ENCODE results near the gene CD69.

DNA sequence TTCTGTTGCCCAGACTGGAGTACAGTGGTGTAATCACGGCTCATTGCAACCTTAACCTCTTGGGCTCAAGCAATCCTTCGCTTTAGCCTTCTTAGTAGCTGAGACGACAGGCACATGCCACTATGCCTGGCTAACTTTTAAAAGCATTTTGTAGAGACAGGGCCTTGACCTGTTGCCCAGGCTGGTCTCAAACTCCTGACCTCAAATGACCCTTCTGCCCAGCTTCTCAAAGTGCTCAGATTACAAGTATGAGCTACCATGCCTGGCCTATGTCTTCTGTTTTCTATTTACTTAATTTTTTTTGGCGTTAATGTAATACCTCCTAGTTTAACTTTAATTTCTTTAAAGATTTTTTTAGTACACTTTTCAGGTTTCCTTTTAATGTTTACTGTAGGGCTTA, 46.0 kb upstream of the CD69 start:
- TF ChIP-seq, protein P1, sequence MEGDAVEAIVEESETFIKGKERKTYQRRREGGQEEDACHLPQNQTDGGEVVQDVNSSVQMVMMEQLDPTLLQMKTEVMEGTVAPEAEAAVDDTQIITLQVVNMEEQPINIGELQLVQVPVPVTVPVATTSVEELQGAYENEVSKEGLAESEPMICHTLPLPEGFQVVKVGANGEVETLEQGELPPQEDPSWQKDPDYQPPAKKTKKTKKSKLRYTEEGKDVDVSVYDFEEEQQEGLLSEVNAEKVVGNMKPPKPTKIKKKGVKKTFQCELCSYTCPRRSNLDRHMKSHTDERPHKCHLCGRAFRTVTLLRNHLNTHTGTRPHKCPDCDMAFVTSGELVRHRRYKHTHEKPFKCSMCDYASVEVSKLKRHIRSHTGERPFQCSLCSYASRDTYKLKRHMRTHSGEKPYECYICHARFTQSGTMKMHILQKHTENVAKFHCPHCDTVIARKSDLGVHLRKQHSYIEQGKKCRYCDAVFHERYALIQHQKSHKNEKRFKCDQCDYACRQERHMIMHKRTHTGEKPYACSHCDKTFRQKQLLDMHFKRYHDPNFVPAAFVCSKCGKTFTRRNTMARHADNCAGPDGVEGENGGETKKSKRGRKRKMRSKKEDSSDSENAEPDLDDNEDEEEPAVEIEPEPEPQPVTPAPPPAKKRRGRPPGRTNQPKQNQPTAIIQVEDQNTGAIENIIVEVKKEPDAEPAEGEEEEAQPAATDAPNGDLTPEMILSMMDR (IDR thresholded peaks at IDR 0.05) = no peak
- TF ChIP-seq POLR2AphosphoS5 (IDR thresholded peaks at IDR 0.05) = no peak
- TF ChIP-seq POLR2A (IDR thresholded peaks at IDR 0.05) = no peak
- no peak for TF ChIP-seq EP300 (IDR thresholded peaks at IDR 0.05)
